Astrocyte of the cerebellum (primary cell): ENCODE measurements around the gene HCAR3.

Source experiments
- DNase-seq: peaks from one replicate; pipeline ENCODE4 v3.0.0-alpha.2; 2011; ENCODE audit warnings: low read depth
- H3K4me3 ChIP-seq: 2 replicates; pipeline ENCODE4 v1.5.1; 2011; ENCODE audit warnings: mild to moderate bottlenecking, low read depth, low read length, moderate library complexity
- in situ Hi-C: cut with HindIII; loops from 2 replicates; pipeline ENCODE4 v1.10.0; 2017; ENCODE audit warnings: low sequenced_read_pairs
- TF ChIP-seq, protein P1 (sequence below): IDR thresholded peaks from 2 replicates; pipeline ENCODE4 v1.5.1; 2012; ENCODE audit warnings: low read length, low read depth, moderate library complexity, mild to moderate bottlenecking; ENCODE audit errors: missing control alignments

The HCAR3 gene

DNA sequence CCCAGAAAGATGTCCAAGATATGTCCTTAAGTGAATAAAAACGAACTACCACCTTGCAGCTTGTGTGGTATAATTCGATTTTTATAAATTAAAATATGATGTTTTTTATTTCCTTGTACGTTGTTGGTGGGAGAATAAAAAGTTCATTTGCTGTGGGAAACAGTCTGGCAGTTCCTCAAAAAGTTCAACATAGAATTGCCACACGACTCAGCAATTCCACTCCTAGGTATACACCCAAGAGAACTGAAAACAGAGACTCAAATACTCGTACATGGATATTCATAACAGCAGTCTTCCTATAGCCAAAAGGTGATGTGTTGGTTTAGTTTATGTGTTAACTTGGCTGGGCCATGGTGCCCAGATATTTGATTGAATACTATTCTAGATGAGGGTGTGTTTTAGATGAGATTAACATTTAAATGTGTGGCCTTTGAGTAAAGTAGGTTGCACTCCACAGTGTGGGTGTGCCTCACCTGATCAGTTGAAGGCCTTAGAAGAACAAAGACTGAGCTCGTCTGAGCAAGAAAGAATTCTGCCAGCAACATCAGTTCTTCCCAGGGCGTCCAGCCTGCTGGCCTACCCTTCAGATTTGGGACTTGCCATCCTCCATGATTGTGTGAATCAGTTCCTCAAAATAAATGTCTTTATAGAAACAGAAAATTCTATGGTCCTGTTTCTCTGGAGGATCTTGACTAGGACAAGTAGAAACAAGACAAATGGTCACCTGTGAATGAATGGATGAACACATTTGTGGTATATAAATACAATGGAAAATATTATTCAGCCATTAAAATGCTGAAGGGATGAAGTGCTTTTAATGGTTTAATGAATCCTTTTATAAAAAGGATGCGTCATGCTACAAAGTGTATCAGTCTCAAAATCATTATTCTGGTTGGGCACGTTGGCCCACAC is 30.9 kb upstream of the HCAR3 start:
- TF ChIP-seq, protein P1, sequence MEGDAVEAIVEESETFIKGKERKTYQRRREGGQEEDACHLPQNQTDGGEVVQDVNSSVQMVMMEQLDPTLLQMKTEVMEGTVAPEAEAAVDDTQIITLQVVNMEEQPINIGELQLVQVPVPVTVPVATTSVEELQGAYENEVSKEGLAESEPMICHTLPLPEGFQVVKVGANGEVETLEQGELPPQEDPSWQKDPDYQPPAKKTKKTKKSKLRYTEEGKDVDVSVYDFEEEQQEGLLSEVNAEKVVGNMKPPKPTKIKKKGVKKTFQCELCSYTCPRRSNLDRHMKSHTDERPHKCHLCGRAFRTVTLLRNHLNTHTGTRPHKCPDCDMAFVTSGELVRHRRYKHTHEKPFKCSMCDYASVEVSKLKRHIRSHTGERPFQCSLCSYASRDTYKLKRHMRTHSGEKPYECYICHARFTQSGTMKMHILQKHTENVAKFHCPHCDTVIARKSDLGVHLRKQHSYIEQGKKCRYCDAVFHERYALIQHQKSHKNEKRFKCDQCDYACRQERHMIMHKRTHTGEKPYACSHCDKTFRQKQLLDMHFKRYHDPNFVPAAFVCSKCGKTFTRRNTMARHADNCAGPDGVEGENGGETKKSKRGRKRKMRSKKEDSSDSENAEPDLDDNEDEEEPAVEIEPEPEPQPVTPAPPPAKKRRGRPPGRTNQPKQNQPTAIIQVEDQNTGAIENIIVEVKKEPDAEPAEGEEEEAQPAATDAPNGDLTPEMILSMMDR = no peak
- in situ Hi-C loops = no loop called here
- no peak for DNase-seq
- no peak overlapping the region for H3K4me3 ChIP-seq

DNA sequence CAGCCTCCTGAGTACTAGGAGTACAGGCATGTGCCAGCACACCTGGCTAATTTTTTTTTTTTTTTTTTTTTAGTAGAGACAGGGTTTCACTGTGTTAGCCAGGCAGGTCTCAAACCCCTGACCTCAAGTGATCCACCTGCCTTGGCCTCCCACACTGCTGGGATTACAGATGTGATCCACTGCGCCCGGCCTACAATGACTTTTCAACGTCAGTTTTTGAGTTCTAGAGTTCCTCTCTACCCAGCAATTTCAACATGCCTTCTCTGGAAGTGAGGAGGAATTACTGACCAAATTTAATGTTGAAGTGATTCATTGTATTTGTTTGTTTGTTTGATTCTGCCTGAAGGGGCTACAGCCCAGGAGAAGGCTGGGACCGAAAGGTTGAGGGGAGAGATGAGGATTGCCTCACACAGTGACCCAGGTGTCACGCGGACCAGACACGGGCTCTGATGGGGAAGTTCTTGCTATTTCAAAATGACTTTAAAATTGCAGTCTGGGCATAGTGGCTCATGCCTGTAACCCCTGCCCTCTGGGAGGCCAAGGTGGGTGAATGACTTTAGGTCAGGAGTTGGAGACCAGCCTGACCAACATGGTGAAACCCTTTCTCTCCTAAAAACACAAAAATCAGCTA is 27.4 kb upstream of the HCAR3 start:
- TF ChIP-seq, protein P1 = no peak
- DNase-seq = no peak
- no peak overlapping the region for H3K4me3 ChIP-seq
- in situ Hi-C loops = no loop called here

DNA sequence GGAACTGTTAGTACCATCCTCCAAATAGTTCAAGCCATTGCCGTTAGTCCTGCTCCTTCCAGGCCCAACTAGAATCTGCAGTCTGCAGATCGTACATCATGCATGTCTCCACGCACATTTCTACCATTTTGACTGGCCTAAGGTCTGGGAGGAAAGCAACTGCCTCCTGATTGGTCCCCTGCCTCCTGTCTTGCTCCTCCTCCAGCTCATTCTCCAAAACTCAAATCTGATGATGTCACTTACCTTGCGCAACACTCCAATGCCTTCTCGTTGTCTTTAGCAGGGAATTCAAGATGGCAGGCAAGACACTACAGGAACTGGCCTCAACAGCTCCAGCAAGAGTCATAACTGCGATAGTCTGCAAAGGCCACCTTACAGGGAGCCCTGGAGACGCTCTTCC is 23.7 kb upstream of the HCAR3 start:
- in situ Hi-C loops = no loop called here
- DNase-seq = no peak
- TF ChIP-seq, protein P1 = no peak
- H3K4me3 ChIP-seq = no peak overlapping the region

DNA sequence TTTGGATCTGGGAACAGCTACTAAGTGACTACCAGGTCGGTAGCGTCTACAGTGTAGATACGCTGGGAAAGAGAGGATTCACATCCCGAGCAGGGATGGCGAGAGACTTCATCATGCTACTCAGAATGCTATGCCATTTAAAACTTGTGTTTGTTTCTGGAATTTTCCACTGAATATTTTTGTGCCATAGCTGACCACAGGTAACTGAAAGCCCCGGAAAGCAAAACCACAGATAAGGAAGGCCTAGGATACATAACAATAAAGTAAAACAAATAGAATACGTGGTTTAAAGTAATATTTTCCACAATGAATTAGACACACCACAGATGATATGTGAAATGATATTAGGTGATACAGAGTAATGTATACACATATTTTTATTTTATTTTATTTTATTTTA is 22.0 kb upstream of the HCAR3 start:
- in situ Hi-C loops = no loop called here
- H3K4me3 ChIP-seq = no peak overlapping the region
- TF ChIP-seq, protein P1 = no peak
- DNase-seq = no peak

DNA sequence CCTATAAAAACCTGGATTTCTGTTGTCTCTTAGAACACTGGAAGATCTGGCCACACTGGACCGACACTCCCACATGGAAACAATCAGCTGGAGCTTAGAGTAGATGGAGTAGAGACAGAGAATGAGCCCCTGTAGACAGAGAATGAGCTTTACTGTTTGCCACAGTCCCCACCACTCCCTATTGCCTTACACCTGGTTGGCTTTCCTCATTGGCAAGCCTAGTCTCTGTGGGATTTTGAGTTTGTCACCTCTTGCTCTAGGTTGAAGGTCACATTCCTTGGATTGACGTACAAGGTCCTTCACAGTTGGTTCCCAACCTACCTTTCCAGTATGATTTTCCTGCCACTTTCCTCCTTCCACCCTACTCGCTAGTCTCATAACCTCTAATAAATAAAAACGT is 16.0 kb upstream of the HCAR3 start:
- in situ Hi-C loops = no loop called here
- no peak overlapping the region for H3K4me3 ChIP-seq
- DNase-seq = no peak
- TF ChIP-seq, protein P1 = no peak

DNA sequence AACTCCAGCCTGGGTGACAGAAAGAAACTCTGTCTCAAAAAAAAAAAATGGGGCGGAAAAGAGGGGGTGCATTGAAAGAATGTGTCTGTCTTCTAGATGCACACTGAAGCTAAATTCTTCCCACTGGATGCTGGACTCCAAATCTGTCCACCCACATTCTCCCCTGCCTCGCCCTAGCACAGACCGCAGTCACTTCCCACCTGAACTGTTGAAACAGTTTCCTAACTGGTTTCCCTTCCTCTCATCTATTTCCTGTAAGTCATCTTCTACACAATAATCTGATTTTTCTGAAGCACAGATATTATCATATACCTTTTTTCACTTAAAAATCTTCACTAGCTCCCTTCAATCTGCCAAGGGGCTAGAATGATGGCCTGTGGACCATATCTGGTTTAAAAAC is 15.6 kb upstream of the HCAR3 start:
- in situ Hi-C loops = no loop called here
- DNase-seq = no peak
- no peak overlapping the region for H3K4me3 ChIP-seq
- TF ChIP-seq, protein P1 = no peak
